GM12872 (cell line): ENCODE results near the gene KRTAP21-3.

Source experiments
- CTCF ChIP-seq: IDR thresholded peaks from 3 replicates; pipeline ENCODE4 v1.5.1; 2011; ENCODE audit warnings: low read depth, mild to moderate bottlenecking, low read length, moderate library complexity; ENCODE audit not compliant: insufficient read depth

KRTAP21-3 gene

GRCh38 chr21:30668776-30669175 is 49.8 kb downstream of the KRTAP21-3 start:
- no peak for TF ChIP-seq CTCF
